Measurements from ENCODE around the gene DENND1A. TPM values are rescaled to one million over a fixed set of nuclear protein-coding genes. Genes with fewer than 3 reads are reported as not detected.

DENND1A gene
- total and polyA plus RNA-seq, 2 of the 13 experiments (the other 11 are each of a cell fraction or from before 2014, with no cell fraction given) = 14.8 to 30.1 TPM

GRCh38 chr9:123922911-123923310 lies 7.0 kb downstream of the DENND1A start:
- H3K9ac ChIP-seq (ENCODE audit: insufficient read depth, low read depth, low read length) = peak overlapping the region; percentile 61
- WGBS (ENCODE audit: low lambda C conversion rate) = under 1% methylated on average over 4 of the region's 4 CpGs
- peaks cover 83% of the 10 kb centered on the region for H3K79me2 ChIP-seq (ENCODE audit: insufficient read depth, low read length)
- H2AFZ ChIP-seq (ENCODE audit: low read length) = no peak overlapping the region
- H3K4me2 ChIP-seq (ENCODE audit: low read depth, low read length) = peak overlapping the region; percentile 93
- no peaks in the 10 kb centered on the region for H3K27me3 ChIP-seq (ENCODE audit: control insufficient read depth in 1 of 2, insufficient read depth in 2 of 2, low read length in 2 of 2)
- ATAC-seq (peak; percentile 81), DNase-seq (ENCODE audit: low spot score) (peak; percentile 76), FAIRE-seq (no peak)
- no TSS peak for BruUV-seq (replicated peaks)
- no peaks in the 10 kb centered on the region for H3K36me3 ChIP-seq (replicated peaks in 1 of 2; ENCODE audit: control insufficient read depth in 1 of 2, insufficient read depth in 2 of 2, low read length in 2 of 2)
- H3K9me3 ChIP-seq (ENCODE audit: low read length) = no peaks in the 10 kb centered on the region
- intact Hi-C loops (cut with micrococcal nuclease; ENCODE audit: unreplicated experiment) = loop anchor here (1.0 to 10.0 kb wide), 2 partner anchors 178 to 244 kb away; no protein-coding TSS in a partner anchor
- peak overlapping the region; percentile 36 to 57 (median 40); a peak in 4 of 6 replicates for H3K4me3 ChIP-seq (replicated peaks in 1 of 3; ENCODE audit: insufficient read depth in 1 of 3, low read depth in 2 of 3, low read length in 3 of 3)
- peaks cover 7% of the 10 kb centered on the region; the same call in 1 of the 2 replicates for H4K20me1 ChIP-seq (ENCODE audit: insufficient read depth, low read length)
- peaks cover 84% of the 10 kb centered on the region for H3K4me1 ChIP-seq (ENCODE audit: insufficient read depth, low read length)
- CTCF ChIA-PET (ENCODE audit: low intra/inter-chr PET ratio, low total read pairs) = no interaction called here
- in situ Hi-C loops (cut with HindIII; ENCODE audit: extremely low pct_ligation_motif_present, low pct_unique_long_range_greater_than_20kb) = no loop called here
- peak overlapping the region; percentile 90 for H3K27ac ChIP-seq (ENCODE audit: extremely low read length, insufficient read depth, low read length)
- POLR2A ChIA-PET = interaction anchor here (0.7 to 1.0 kb wide), 2 partner anchors 161 to 181 kb away, joined by 3 to 4 read pairs; no protein-coding TSS in a partner anchor
- TF ChIP-seq SOX13 (IDR thresholded peaks at IDR 0.05) (no peak; the same call in 1 of the 2 replicates), SOX13 (CRISPR knock-in tag; conservative IDR thresholded peaks at IDR 0.05 in 1 of 2, IDR thresholded peaks at IDR 0.05 in 1 of 2) (peak in 1 of 2 experiments; percentile 82; a peak in 2 of 4 replicates), SALL1 (CRISPR knock-in tag; IDR thresholded peaks at IDR 0.05) (peak; percentile 76; the same call in 1 of the 2 replicates), CENPBD1 (CRISPR knock-in tag; IDR thresholded peaks at IDR 0.05; ENCODE audit: borderline replicate concordance, low read depth) (no peak), HDAC1 (CRISPR knock-in tag; IDR thresholded peaks at IDR 0.05) (peak; percentile 72), SOX6 (IDR thresholded peaks at IDR 0.05) (no peak), SOX6 (CRISPR knock-in tag; IDR thresholded peaks at IDR 0.05) (peak; percentile 88), PRDM10 (CRISPR knock-in tag; IDR thresholded peaks at IDR 0.05; ENCODE audit: low read depth) (0 out of 2 replicates have a peak, but pooled peaks have one; percentile 17), ZNF639 (CRISPR knock-in tag; conservative IDR thresholded peaks at IDR 0.05) (no peak; the same call in 1 of the 2 replicates), KMT2A (CRISPR knock-in tag; IDR thresholded peaks at IDR 0.05) (peak; percentile 24; the same call in 1 of the 2 replicates), ZNF276 (CRISPR knock-in tag; IDR thresholded peaks at IDR 0.05; ENCODE audit: low read depth) (no peak), ZNF260 (CRISPR knock-in tag; IDR thresholded peaks at IDR 0.05; ENCODE audit: borderline replicate concordance, low read depth) (no peak), DNMT3B (CRISPR knock-in tag; conservative IDR thresholded peaks at IDR 0.05) (0 out of 2 replicates have a peak, but pooled peaks have one; percentile 20), ZKSCAN1 (IDR thresholded peaks at IDR 0.05; ENCODE audit: low read length) (no peak), ZNF253 (CRISPR knock-in tag; IDR thresholded peaks at IDR 0.05; ENCODE audit: borderline replicate concordance) (no peak), EP300 (IDR thresholded peaks at IDR 0.05; ENCODE audit: low read depth in 2 of 2, low read length in 2 of 2) (peak in 1 of 2 experiments; percentile 70; a peak in 1 of 4 replicates), EP300 (CRISPR knock-in tag; IDR thresholded peaks at IDR 0.05; ENCODE audit: borderline replicate concordance) (peak; percentile 50; the same call in 1 of the 2 replicates), CENPT (CRISPR knock-in tag; IDR thresholded peaks at IDR 0.05; ENCODE audit: low read depth) (no peak)
